CD4-positive, alpha-beta memory T cell (primary cell): ENCODE measurements around the gene KIF5A. TPM values are rescaled to one million over a fixed set of nuclear protein-coding genes. Genes with fewer than 3 reads are reported as not detected.

ENCODE experiments used
- CTCF ChIA-PET: fragments of 350-600 bp; sonication (Branson Sonifier 250); formaldehyde crosslinking; loops from one replicate; lab custom pipeline; 2021; ENCODE audit warnings: inconsistent platforms; ENCODE audit not compliant: partially characterized antibody; lab: Charles Lee
- POLR2A ChIA-PET: fragments of 350-600 bp; sonication (Branson Sonifier 250); formaldehyde crosslinking; loops from one replicate; lab custom pipeline; 2021; ENCODE audit not compliant: partially characterized antibody; lab: Charles Lee
- DNase-seq, 5 donors: peaks; one replicate each; pipeline versions ENCODE4 v3.0.0 to v3.0.0-alpha.2; 2020 to 2022; ENCODE audit warnings: mixed read lengths in 1 of 5
- H3K27ac ChIP-seq: one replicate; pipeline ENCODE4 v1.7.0; 2013; ENCODE audit warnings: low read depth, low read length
- H3K27me3 ChIP-seq: 2 replicates; pipeline ENCODE4 v1.7.0; 2013; ENCODE audit warnings: mild to moderate bottlenecking, low read length, moderate library complexity; ENCODE audit not compliant: insufficient read depth
- H3K36me3 ChIP-seq: 2 replicates; pipeline ENCODE4 v1.7.0; 2013; ENCODE audit warnings: mild to moderate bottlenecking, low read length, moderate library complexity; ENCODE audit not compliant: insufficient read depth
- H3K4me1 ChIP-seq: 2 replicates; pipeline ENCODE4 v1.7.0; 2013; ENCODE audit warnings: mild to moderate bottlenecking, low read length, moderate library complexity; ENCODE audit not compliant: insufficient read depth
- H3K4me3 ChIP-seq, 2 donors: one replicate each; pipeline ENCODE4 v1.7.0; 2013; ENCODE audit warnings: low read length in 2 of 2, mild to moderate bottlenecking in 1 of 2
- H3K9me3 ChIP-seq, 2 donors: one replicate each; pipeline ENCODE4 v1.7.0; 2013; ENCODE audit warnings: low read length in 2 of 2, control low read depth in 1 of 2; ENCODE audit not compliant: control insufficient read depth in 1 of 2
- H3K27ac Mint-ChIP-seq, 7 donors: one replicate each; pipeline ENCODE4 v1.8.0; 2020 to 2021; ENCODE audit warnings: mixed read lengths in 7 of 7, mild to moderate bottlenecking in 6 of 7, inconsistent platforms in 3 of 7, moderate library complexity in 3 of 7
- H3K27me3 Mint-ChIP-seq, 2 donors: one replicate each; pipeline ENCODE4 v1.8.0; 2020 to 2021; ENCODE audit warnings: mixed read lengths in 2 of 2
- H3K36me3 Mint-ChIP-seq, 2 donors: one replicate each; pipeline ENCODE4 v1.8.0; 2020 to 2021; ENCODE audit warnings: mixed read lengths in 2 of 2, inconsistent platforms in 1 of 2, mild to moderate bottlenecking in 1 of 2
- H3K4me1 Mint-ChIP-seq, 4 donors: one replicate each; pipeline ENCODE4 v1.8.0; 2020 to 2021; ENCODE audit warnings: mixed read lengths in 4 of 4, mild to moderate bottlenecking in 1 of 4
- H3K4me3 Mint-ChIP-seq, 8 donors: one replicate each; pipeline ENCODE4 v1.8.0; 2020 to 2021; ENCODE audit warnings: mixed read lengths in 8 of 8, mild to moderate bottlenecking in 7 of 8, moderate library complexity in 6 of 8, inconsistent platforms in 3 of 8
- H3K9me3 Mint-ChIP-seq, 8 donors: one replicate each; pipeline ENCODE4 v1.8.0; 2020 to 2021; ENCODE audit warnings: mixed read lengths in 8 of 8, mild to moderate bottlenecking in 5 of 8, inconsistent platforms in 3 of 8, moderate library complexity in 1 of 8
- intact Hi-C: fragments of 100-400 bp; cut with micrococcal nuclease; formaldehyde crosslinking; loops from one replicate; pipeline ENCODE4 v1.15.1; 2023
- polyA plus RNA-seq, 2 donors: library from polyadenylated mRNA; unstranded; fragments of 300-500 nt; fragmentation: Illumina TruSeq; gene quantifications; one replicate each; pipeline ENCODE4 v1.2.3, GENCODE V29; 2021
- total RNA-seq, 2 experiments: library from RNA; stranded (reverse); gene quantifications; one replicate each; pipeline ENCODE4 v1.2.3, GENCODE V29; 2021

Gene KIF5A
- total and polyA plus RNA-seq, 4 experiments from 2014 or later, result 0.96 to 1.00 TPM; not detected in 2

DNA sequence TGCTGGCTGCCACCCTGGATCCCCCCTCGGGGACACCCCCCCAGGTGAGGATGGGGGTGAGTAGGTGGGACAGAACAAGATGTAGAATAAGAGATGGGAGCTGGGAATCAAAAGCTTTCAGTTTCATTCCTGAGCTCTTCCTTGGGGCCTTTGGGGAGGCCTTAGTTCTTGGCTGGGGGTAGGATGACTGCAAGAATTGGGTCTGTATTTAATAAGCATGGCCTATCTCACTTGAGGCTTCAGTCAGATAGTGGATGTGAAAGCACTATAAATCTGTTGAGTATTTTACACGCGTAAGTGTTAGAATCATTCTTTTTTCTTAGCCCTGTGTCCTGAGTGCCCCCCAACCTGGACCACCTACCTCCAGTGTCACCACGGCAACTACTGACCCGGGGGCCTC lies 22.7 kb upstream of the KIF5A start:
- Mint-ChIP-seq H3K36me3 (peaks cover 11 to 73% of the 10 kb centered on the region in 2 donors), H3K9me3 (no peaks in the 10 kb centered on the region), H3K4me1 (peaks cover 14 to 26% (median 20%) of the 10 kb centered on the region in 4 donors), H3K27me3 (no peaks in the 10 kb centered on the region), H3K4me3 (no peak overlapping the region), H3K27ac (peak overlapping the region in 4 of 7 donors; percentile 2 to 56 (median 42))
- peaks cover 27% of the 10 kb centered on the region for H3K4me1 ChIP-seq
- H3K4me3 ChIP-seq, result no peak overlapping the region
- peaks cover 50% of the 10 kb centered on the region for H3K36me3 ChIP-seq
- POLR2A ChIA-PET, result interaction anchor here (1.5 kb wide), 1 partner anchor 11 kb away, joined by 6 read pairs; no protein-coding TSS in a partner anchor
- intact Hi-C loops, result no loop called here
- CTCF ChIA-PET, result interaction anchor here (0.6 to 1.6 kb wide), 4 partner anchors 40 to 68 kb away, joined by 3 to 6 read pairs (median 5); partner anchors contain the start of gene GLI1
- H3K27ac ChIP-seq, result no peak overlapping the region
- H3K9me3 ChIP-seq, result no peaks in the 10 kb centered on the region
- no peak for DNase-seq
- no peaks in the 10 kb centered on the region for H3K27me3 ChIP-seq

- Mint-ChIP-seq H3K27ac (peak overlapping the region in 1 of 7 donors; percentile 59), H3K4me3 (no peak overlapping the region), H3K27me3 (no peaks in the 10 kb centered on the region), H3K36me3 (peaks cover 21 to 80% of the 10 kb centered on the region in 2 donors), H3K9me3 (no peaks in the 10 kb centered on the region), H3K4me1 (peaks cover 14 to 23% (median 18%) of the 10 kb centered on the region in 4 donors)
- no peak overlapping the region for H3K27ac ChIP-seq
- no peaks in the 10 kb centered on the region for H3K9me3 ChIP-seq
- DNase-seq, result no peak
- intact Hi-C loops, result no loop called here
- POLR2A ChIA-PET, result interaction anchor here (1.2 to 1.3 kb wide), 2 partner anchors 12 to 19 kb away, joined by 3 to 6 read pairs; partner anchors contain the start of gene DCTN2
- peaks cover 60% of the 10 kb centered on the region for H3K36me3 ChIP-seq
- H3K4me1 ChIP-seq, result peaks cover 24% of the 10 kb centered on the region
- CTCF ChIA-PET, result interaction anchor here (0.9 kb wide), 1 partner anchor 54 kb away, joined by 3 read pairs; no protein-coding TSS in a partner anchor
- H3K4me3 ChIP-seq, result no peak overlapping the region
- no peaks in the 10 kb centered on the region for H3K27me3 ChIP-seq
Observed at GRCh38 chr12:57528176-57528575, 21.7 kb upstream of the KIF5A start.

- POLR2A ChIA-PET, result interaction anchor here (1.0 to 1.3 kb wide), 4 partner anchors 10 to 50 kb away, joined by 3 to 6 read pairs (median 4); partner anchors contain the start of gene DCTN2
- H3K27ac Mint-ChIP-seq, result peak overlapping the region in 6 of 7 donors; percentile 25 to 85 (median 57)
Observed at GRCh38 chr12:57528831-57529555, 20.9 kb upstream of the KIF5A start.

GRCh38 chr12:57529831-57530230 lies 20.0 kb upstream of the KIF5A start:
- intact Hi-C loops, result no loop called here
- no peaks in the 10 kb centered on the region for H3K9me3 ChIP-seq
- H3K27ac Mint-ChIP-seq, result peak overlapping the region in 3 of 7 donors; percentile 10 to 64 (median 63)
- CTCF ChIA-PET, result interaction anchor here (1.6 kb wide), 1 partner anchor 9 kb away, joined by 4 read pairs; no protein-coding TSS in a partner anchor
- no peaks in the 10 kb centered on the region for H3K9me3 Mint-ChIP-seq
- no peaks in the 10 kb centered on the region for H3K27me3 ChIP-seq
- peaks cover 1 to 7% (median 3%) of the 10 kb centered on the region in 4 donors for H3K4me1 Mint-ChIP-seq
- no peak overlapping the region for H3K4me3 Mint-ChIP-seq
- H3K27me3 Mint-ChIP-seq, result no peaks in the 10 kb centered on the region
- H3K36me3 ChIP-seq, result peaks cover 72% of the 10 kb centered on the region
- H3K4me3 ChIP-seq, result no peak overlapping the region
- peaks cover 8% of the 10 kb centered on the region for H3K4me1 ChIP-seq
- no peak overlapping the region for H3K27ac ChIP-seq
- peaks cover 22 to 76% of the 10 kb centered on the region in 2 donors for H3K36me3 Mint-ChIP-seq
- POLR2A ChIA-PET, result interaction anchor here (0.9 to 1.0 kb wide), 3 partner anchors 10 to 18 kb away, joined by 4 read pairs; no protein-coding TSS in a partner anchor
- DNase-seq, result no peak

More at GRCh38 chr12:57528831-57529555, 20.9 kb upstream of the KIF5A start:
- Histone ChIP-seq H3K4me1 (peaks cover 16% of the 10 kb centered on the region), H3K27ac (no peak overlapping the region), H3K27me3 (no peaks in the 10 kb centered on the region), H3K4me3 (no peak overlapping the region), H3K36me3 (peaks cover 66% of the 10 kb centered on the region), H3K9me3 (no peaks in the 10 kb centered on the region)
- intact Hi-C loops, result no loop called here
- CTCF ChIA-PET, result interaction anchor here (0.6 kb wide), 1 partner anchor 105 kb away, joined by 4 read pairs; no protein-coding TSS in a partner anchor
- Mint-ChIP-seq H3K36me3 (peaks cover 23 to 78% of the 10 kb centered on the region in 2 donors), H3K27me3 (no peaks in the 10 kb centered on the region), H3K4me3 (peak overlapping the region in 1 of 8 donors; percentile 7), H3K9me3 (no peaks in the 10 kb centered on the region), H3K4me1 (peaks cover 8 to 14% (median 10%) of the 10 kb centered on the region in 4 donors)
- DNase-seq, result no peak

GRCh38 chr12:57530396-57531142 lies 19.3 kb upstream of the KIF5A start:
- H3K4me3 ChIP-seq, result no peak overlapping the region
- no peak overlapping the region for H3K27ac Mint-ChIP-seq
- H3K4me3 Mint-ChIP-seq, result no peak overlapping the region
- no peak overlapping the region for H3K27ac ChIP-seq
- peaks cover 25 to 76% of the 10 kb centered on the region in 2 donors for H3K36me3 Mint-ChIP-seq
- POLR2A ChIA-PET, result interaction anchor here (0.9 to 1.0 kb wide), 3 partner anchors 9 to 17 kb away, joined by 4 read pairs; no protein-coding TSS in a partner anchor
- H3K9me3 Mint-ChIP-seq, result no peaks in the 10 kb centered on the region
- H3K4me1 Mint-ChIP-seq, result peaks cover 0 to 4% (median 0%) of the 10 kb centered on the region in 4 donors
- H3K27me3 Mint-ChIP-seq, result no peaks in the 10 kb centered on the region
- no peaks in the 10 kb centered on the region for H3K27me3 ChIP-seq
- H3K4me1 ChIP-seq, result peaks cover under 1% of the 10 kb centered on the region
- peaks cover 74% of the 10 kb centered on the region for H3K36me3 ChIP-seq
- CTCF ChIA-PET, result interaction anchor here (0.9 to 1.6 kb wide), 2 partner anchors 10 to 69 kb away, joined by 4 read pairs; no protein-coding TSS in a partner anchor
- intact Hi-C loops, result no loop called here
- no peaks in the 10 kb centered on the region for H3K9me3 ChIP-seq
- DNase-seq, result no peak

- POLR2A ChIA-PET, result interaction anchor here (1.4 to 2.4 kb wide), 2 partner anchors 8 to 12 kb away, joined by 9 to 11 read pairs; partner anchors contain the start of gene DDIT3
- H3K27me3 ChIP-seq, result no peaks in the 10 kb centered on the region
- DNase-seq, result no peak
- H3K4me1 ChIP-seq, result no peaks in the 10 kb centered on the region
- H3K4me3 Mint-ChIP-seq, result no peak overlapping the region
- H3K9me3 Mint-ChIP-seq, result no peaks in the 10 kb centered on the region
- peaks cover 0 to 4% (median 0%) of the 10 kb centered on the region in 4 donors for H3K4me1 Mint-ChIP-seq
- H3K27me3 Mint-ChIP-seq, result no peaks in the 10 kb centered on the region
- H3K36me3 ChIP-seq, result peaks cover 74% of the 10 kb centered on the region
- H3K27ac Mint-ChIP-seq, result peak overlapping the region in 3 of 7 donors; percentile 19 to 62 (median 30)
- H3K27ac ChIP-seq, result no peak overlapping the region
- H3K36me3 Mint-ChIP-seq, result peaks cover 27 to 76% of the 10 kb centered on the region in 2 donors
- no peak overlapping the region for H3K4me3 ChIP-seq
- intact Hi-C loops, result no loop called here
- H3K9me3 ChIP-seq, result no peaks in the 10 kb centered on the region
- CTCF ChIA-PET, result interaction anchor here (1.6 kb wide), 1 partner anchor 73 kb away, joined by 3 read pairs; the partner anchor contains the start of gene GLI1
Observed at GRCh38 chr12:57531836-57532235, 18.0 kb upstream of the KIF5A start.
